ENCODE results near the gene TAB2. TPM values are rescaled to one million over a fixed set of nuclear protein-coding genes. Genes with fewer than 3 reads are reported as not detected.

TAB2 gene
- total and polyA plus RNA-seq, 9 donors = 31.2 to 67.6 (median 55.9) TPM

DNA sequence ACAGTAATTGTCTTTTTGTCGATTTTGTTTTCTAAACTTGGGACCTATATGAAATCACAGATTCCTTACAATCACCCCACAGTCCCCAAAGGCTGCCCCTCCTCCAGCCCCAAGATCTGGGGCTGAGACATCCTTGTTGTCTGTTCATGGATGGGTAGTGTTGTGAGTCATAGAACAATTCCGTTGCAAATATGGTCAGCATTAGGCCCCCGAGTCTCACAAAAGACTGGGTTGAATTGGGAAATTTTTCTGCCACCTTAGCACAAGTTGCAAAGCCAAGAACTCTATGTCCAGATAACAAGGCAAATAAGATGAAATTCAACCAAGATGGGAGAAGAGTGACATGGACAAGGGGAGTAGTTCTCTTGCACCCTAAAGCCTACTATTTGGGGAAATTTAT is 10.5 kb upstream of the TAB2 start:
- 90% methylated on average over 2 of the region's 3 CpGs for WGBS (ENCODE audit: insufficient coverage)
- H3K4me1 ChIP-seq (ENCODE audit: control insufficient read depth, insufficient read depth, low read length) = no peaks in the 10 kb centered on the region
- no peak overlapping the region for H3K4me3 ChIP-seq (ENCODE audit: low read length)
- no peaks in the 10 kb centered on the region for H3K9me3 ChIP-seq (replicated peaks; ENCODE audit: control insufficient read depth, low read depth, low read length)
- H3K27me3 ChIP-seq (ENCODE audit: control insufficient read depth, insufficient read depth, low read length) = peaks cover under 1% of the 10 kb centered on the region
- H3K27ac ChIP-seq (ENCODE audit: low read length) = no peak overlapping the region
- no peak for DNase-seq
- H3K36me3 ChIP-seq (ENCODE audit: control insufficient read depth, insufficient read depth, low read length) = no peaks in the 10 kb centered on the region

DNA sequence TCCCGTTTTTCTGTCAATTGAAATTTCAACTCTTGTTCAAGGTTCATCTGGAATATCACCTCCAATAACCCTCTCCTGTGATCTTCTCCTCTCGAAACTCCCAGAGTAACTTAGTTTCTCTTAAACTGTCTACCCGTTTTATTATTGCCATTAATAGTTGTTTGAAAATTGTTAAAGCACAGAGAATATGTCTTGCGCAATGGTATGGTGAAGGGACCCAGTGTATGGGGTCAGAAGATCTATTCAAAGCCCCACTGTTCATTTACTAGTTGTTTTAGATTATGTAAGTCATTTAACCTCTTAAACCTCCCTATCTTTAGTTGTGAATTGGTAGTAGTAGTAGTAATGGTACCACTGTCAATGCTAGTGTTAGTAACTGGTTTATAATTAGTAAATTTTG is 6.2 kb upstream of the TAB2 start:
- Histone ChIP-seq H3K4me1 (ENCODE audit: control insufficient read depth, insufficient read depth, low read length) (no peaks in the 10 kb centered on the region), H3K36me3 (ENCODE audit: control insufficient read depth, insufficient read depth, low read length) (no peaks in the 10 kb centered on the region), H3K27me3 (ENCODE audit: control insufficient read depth, insufficient read depth, low read length) (peaks cover 6% of the 10 kb centered on the region), H3K9me3 (replicated peaks; ENCODE audit: control insufficient read depth, low read depth, low read length) (no peaks in the 10 kb centered on the region), H3K27ac (ENCODE audit: low read length) (no peak overlapping the region), H3K4me3 (ENCODE audit: low read length) (no peak overlapping the region)
- no peak for DNase-seq
- WGBS (ENCODE audit: insufficient coverage) = 67% methylated on average over 1 of the region's 4 CpGs

DNA sequence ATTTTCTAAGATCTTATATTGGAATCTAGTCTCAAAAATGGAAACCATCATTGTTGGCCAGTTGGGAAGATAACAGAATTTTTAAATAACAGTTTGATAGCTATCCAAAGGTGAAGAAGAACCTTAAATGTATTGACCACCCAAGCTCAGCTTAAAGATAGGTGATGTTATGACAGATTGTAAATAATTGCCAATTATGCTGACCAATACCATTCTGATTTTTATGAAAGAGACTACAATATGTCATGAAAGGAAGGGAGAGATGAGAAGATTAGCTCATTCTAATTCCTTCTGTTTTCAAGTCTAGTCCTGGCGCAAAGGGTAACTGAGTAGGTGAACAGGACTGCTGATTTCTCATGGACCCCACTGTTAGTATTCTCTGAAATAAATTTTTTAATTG is 5.7 kb upstream of the TAB2 start:
- H3K36me3 ChIP-seq (ENCODE audit: control insufficient read depth, insufficient read depth, low read length) = no peaks in the 10 kb centered on the region
- H3K27me3 ChIP-seq (ENCODE audit: control insufficient read depth, insufficient read depth, low read length) = peaks cover 6% of the 10 kb centered on the region
- no peaks in the 10 kb centered on the region for H3K9me3 ChIP-seq (replicated peaks; ENCODE audit: control insufficient read depth, low read depth, low read length)
- no peaks in the 10 kb centered on the region for H3K4me1 ChIP-seq (ENCODE audit: control insufficient read depth, insufficient read depth, low read length)
- DNase-seq = no peak
- no peak overlapping the region for H3K4me3 ChIP-seq (ENCODE audit: low read length)
- WGBS (ENCODE audit: insufficient coverage) = no CpG with 5 or more reads among the region's 1 CpG
- H3K27ac ChIP-seq (ENCODE audit: low read length) = no peak overlapping the region

DNA sequence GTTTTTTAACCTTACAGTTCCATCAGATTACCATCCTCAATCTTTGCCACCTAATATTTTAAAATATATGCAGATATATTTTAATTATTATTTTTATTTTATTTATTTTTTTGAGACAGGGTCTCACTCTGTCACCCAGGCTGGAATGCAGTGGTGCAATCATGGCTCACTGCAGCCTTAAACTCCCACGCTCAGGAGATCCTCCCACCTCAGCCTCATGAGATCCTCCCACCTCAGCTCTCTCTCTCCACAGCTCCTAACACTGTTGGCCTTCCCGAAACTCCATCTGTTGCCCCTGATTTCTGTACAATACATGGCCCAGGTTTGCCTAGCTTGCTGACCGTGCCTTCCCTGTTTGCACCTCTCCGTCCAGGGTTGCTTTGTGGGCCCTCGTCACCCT is 4.4 kb upstream of the TAB2 start:
- no peaks in the 10 kb centered on the region for H3K4me1 ChIP-seq (ENCODE audit: control insufficient read depth, insufficient read depth, low read length)
- H3K36me3 ChIP-seq (ENCODE audit: control insufficient read depth, insufficient read depth, low read length) = no peaks in the 10 kb centered on the region
- H3K9me3 ChIP-seq (replicated peaks; ENCODE audit: control insufficient read depth, low read depth, low read length) = no peaks in the 10 kb centered on the region
- peaks cover 6% of the 10 kb centered on the region for H3K27me3 ChIP-seq (ENCODE audit: control insufficient read depth, insufficient read depth, low read length)
- no peak overlapping the region for H3K27ac ChIP-seq (ENCODE audit: low read length)
- WGBS (ENCODE audit: insufficient coverage) = 79% methylated on average over 4 of the region's 5 CpGs
- H3K4me3 ChIP-seq (ENCODE audit: low read length) = no peak overlapping the region
- DNase-seq = no peak

DNA sequence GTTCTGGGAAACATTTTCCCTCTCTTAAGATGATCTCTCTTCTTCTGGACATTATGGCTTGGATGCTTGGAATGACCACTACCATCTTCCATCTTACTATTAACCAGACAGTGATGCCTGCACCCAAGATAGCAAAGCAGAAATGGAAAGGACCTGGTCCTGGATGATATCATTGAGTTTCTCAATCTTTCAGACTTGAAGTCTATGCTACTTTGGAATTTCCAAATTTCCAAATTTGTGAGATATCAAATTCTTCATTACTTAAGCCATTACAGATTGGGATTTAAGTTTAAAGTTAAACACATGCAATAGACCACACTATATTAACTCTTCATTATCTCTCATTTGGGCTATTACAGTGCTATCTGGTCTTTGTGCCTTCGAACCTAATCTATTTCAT is 3.7 kb upstream of the TAB2 start:
- Histone ChIP-seq H3K36me3 (ENCODE audit: control insufficient read depth, insufficient read depth, low read length) (no peaks in the 10 kb centered on the region), H3K27ac (ENCODE audit: low read length) (no peak overlapping the region), H3K9me3 (replicated peaks; ENCODE audit: control insufficient read depth, low read depth, low read length) (no peaks in the 10 kb centered on the region), H3K27me3 (ENCODE audit: control insufficient read depth, insufficient read depth, low read length) (peaks cover 6% of the 10 kb centered on the region), H3K4me3 (ENCODE audit: low read length) (no peak overlapping the region), H3K4me1 (ENCODE audit: control insufficient read depth, insufficient read depth, low read length) (no peaks in the 10 kb centered on the region)
- no peak for DNase-seq
- WGBS (ENCODE audit: insufficient coverage) = 100% methylated on average over 1 of the region's 1 CpG

DNA sequence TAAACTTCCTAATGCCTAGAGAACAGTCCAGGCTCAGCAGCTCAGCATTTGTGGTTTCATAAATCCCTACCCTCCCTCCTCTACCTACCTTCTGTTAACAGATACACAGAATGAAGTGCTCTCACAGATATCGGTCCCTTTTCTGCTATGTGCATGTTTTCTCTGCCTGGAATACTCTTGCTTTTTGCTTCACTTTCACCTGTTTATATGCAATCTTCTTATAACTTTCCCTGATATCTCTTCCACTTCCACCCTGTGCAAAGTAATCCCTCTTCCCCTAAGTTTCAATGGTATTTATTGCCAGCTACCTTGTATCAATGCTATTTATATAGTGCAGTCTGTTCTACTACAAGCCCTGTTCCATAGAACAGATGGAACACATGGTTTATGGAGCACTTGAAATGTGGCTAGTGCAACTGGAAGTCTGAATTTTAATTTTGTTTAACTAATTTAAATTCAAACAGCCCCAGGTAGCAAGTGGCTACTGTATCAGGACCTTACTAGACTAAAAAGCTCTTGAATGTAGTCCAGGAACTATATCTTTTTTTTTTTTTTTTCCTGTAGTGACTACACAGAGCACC is 3.1 kb upstream of the TAB2 start:
- no peaks in the 10 kb centered on the region for H3K4me1 ChIP-seq (ENCODE audit: control insufficient read depth, insufficient read depth, low read length)
- H3K9me3 ChIP-seq (replicated peaks; ENCODE audit: control insufficient read depth, low read depth, low read length) = no peaks in the 10 kb centered on the region
- H3K4me3 ChIP-seq (ENCODE audit: low read length) = no peak overlapping the region
- DNase-seq = no peak
- 91% methylated on average over 1 of the region's 1 CpG for WGBS (ENCODE audit: insufficient coverage)
- peaks cover 6% of the 10 kb centered on the region for H3K27me3 ChIP-seq (ENCODE audit: control insufficient read depth, insufficient read depth, low read length)
- H3K36me3 ChIP-seq (ENCODE audit: control insufficient read depth, insufficient read depth, low read length) = no peaks in the 10 kb centered on the region
- no peak overlapping the region for H3K27ac ChIP-seq (ENCODE audit: low read length)

DNA sequence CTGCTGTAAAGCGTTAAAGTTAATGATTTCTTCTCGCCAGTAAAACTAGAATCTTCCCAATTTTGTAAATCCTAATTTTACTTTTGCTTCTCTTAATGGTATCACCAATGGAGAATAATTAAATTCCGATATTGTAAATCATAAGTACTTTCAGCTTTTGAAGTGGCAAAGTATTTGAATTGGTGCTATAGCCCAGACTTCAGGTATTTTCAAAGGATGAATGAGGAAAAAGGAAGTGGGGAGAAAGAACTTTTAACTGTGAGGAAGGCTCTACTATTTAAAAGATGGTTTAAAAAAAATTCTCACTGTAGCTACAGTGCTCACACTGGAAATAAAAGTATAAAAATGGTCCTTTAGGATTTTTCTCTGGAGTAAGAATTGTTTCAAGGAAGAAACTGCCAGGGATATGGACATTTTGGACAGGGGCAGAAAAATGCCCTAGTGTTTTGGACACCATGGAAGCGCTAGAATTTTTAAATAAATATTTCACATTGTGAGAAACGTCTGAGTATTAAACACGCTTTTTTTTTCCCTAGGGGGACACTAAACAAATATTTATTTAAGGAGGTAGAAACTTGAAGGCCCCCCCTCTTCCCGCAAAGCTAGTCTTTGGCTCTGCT is 1.3 kb upstream of the TAB2 start:
- H3K4me3 ChIP-seq (ENCODE audit: low read length) = peak overlapping the region; percentile 84
- no peaks in the 10 kb centered on the region for H3K36me3 ChIP-seq (ENCODE audit: control insufficient read depth, insufficient read depth, low read length)
- no peaks in the 10 kb centered on the region for H3K4me1 ChIP-seq (ENCODE audit: control insufficient read depth, insufficient read depth, low read length)
- H3K27me3 ChIP-seq (ENCODE audit: control insufficient read depth, insufficient read depth, low read length) = peaks cover 6% of the 10 kb centered on the region
- DNase-seq = no peak
- H3K9me3 ChIP-seq (replicated peaks; ENCODE audit: control insufficient read depth, low read depth, low read length) = no peaks in the 10 kb centered on the region
- WGBS (ENCODE audit: insufficient coverage) = no CpG with 5 or more reads among the region's 7 CpGs
- H3K27ac ChIP-seq (ENCODE audit: low read length) = peak overlapping the region; percentile 94

DNA sequence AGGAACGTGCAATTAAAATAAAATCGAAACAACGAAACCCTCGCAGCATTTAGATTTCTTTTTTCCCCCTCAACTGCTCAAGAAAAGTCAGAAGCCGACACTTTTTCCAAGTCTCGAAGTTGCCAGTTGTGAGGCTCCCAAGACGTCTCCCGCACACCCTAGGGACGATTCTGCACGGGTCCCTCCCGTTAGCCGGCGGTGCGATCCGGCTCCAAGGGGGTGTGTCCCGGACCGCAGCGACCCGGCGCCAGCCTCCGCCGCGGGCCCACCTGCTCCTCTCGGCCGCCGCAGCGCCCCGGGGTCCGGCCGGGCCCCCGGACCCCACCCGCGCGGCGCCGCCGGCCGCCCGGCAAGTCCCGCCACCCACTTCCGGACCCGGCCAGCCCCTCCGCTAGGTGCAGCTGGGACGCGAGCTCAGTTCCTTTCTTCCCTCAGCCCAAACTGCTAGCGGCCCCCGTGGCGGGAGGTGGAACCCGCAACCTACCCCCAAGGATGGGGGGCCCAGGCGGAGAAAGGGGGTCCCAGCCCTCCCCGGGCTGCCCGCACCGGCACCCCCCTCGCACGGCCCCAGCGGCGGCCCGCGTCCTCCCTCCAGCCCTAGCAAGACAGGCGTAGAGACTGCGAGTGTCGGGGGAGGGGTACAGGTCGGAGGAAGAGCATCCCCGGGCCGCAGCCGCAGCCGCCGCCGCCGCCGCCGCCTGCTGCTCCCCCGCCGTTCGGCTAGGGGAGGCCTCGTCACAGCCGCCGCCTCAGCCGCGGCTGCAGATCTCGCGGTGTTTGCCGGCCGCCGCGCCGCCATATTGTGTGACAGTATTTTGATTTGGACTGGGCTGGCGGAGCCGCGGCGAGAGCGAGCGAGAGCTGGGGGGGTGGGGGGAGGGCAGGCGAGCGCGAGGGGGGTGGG is 520 bp upstream of the TAB2 start:
- H3K4me1 ChIP-seq (ENCODE audit: control insufficient read depth, insufficient read depth, low read length) = no peaks in the 10 kb centered on the region
- WGBS (ENCODE audit: insufficient coverage) = under 1% methylated on average over 61 of the region's 96 CpGs
- peaks cover 5% of the 10 kb centered on the region for H3K27me3 ChIP-seq (ENCODE audit: control insufficient read depth, insufficient read depth, low read length)

DNA sequence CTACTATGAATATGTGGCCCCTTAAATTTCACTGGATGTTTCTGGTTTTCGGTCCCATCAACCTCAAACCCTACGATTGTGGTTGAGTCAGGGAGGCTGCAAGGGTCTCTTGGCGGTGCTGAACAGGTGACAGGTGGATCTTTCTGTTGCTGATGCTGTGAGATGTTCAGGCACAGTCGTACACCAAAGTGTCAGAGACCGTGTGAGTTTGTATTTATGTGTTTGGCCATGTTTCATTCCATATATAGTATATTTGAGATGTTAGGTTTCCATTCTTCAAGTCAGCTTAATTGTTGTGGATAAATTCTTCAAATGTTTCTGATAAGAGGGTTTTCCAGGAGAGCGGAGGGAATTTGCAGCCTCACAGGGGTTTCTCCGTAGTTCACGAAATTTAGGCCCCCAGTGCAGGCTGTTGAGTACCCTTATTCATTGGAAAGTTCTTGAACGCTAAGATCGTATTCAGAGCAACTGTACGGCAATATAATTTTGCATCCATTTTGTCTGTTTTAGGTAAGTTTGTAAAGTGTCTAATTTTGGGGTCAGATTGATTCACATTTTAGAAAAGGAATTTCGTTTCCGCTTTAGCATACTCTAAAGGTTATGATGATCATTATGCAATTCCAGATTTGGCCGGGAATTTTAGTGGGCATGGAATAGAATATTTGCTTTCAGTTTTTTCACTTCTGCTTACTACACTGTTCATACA is 1.2 kb downstream of the TAB2 start:
- peak; percentile 37 for DNase-seq
- Histone ChIP-seq H3K36me3 (ENCODE audit: control insufficient read depth, insufficient read depth, low read length) (no peaks in the 10 kb centered on the region), H3K4me3 (ENCODE audit: low read length) (peak overlapping the region; percentile 86), H3K9me3 (replicated peaks; ENCODE audit: control insufficient read depth, low read depth, low read length) (no peaks in the 10 kb centered on the region), H3K27me3 (ENCODE audit: control insufficient read depth, insufficient read depth, low read length) (no peaks in the 10 kb centered on the region), H3K4me1 (ENCODE audit: control insufficient read depth, insufficient read depth, low read length) (no peaks in the 10 kb centered on the region), H3K27ac (ENCODE audit: low read length) (peak overlapping the region; percentile 91)
- WGBS (ENCODE audit: insufficient coverage) = 5% methylated on average over 5 of the region's 14 CpGs

More for the DNA sequence above, 520 bp upstream of the TAB2 start:
- no peaks in the 10 kb centered on the region for H3K9me3 ChIP-seq (replicated peaks; ENCODE audit: control insufficient read depth, low read depth, low read length)
- no peaks in the 10 kb centered on the region for H3K36me3 ChIP-seq (ENCODE audit: control insufficient read depth, insufficient read depth, low read length)
- peak; percentile 98 for DNase-seq
- peak overlapping the region; percentile 86 for H3K4me3 ChIP-seq (ENCODE audit: low read length)
- H3K27ac ChIP-seq (ENCODE audit: low read length) = peak overlapping the region; percentile 94

DNA sequence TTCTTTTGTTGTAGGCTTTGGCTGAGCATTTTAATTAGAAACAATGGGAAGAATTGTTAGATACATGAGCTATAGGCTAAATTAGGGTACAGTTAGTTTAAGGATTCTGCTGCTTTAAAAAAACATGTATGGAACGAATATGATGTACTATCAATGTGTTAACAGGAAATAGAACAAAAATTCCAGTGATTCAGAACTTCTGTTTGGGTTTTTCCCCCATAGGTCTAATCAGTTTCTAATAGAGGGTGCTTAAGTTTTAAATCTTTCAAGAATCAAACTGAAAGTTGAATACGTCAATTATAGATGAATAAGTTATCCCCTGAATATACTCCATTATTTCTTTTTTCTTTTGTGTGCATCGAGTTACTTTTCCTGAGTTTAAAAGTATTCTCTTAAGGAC is 1.9 kb downstream of the TAB2 start:
- no peak for DNase-seq
- peak overlapping the region; percentile 86 for H3K4me3 ChIP-seq (ENCODE audit: low read length)
- no peaks in the 10 kb centered on the region for H3K27me3 ChIP-seq (ENCODE audit: control insufficient read depth, insufficient read depth, low read length)
- H3K4me1 ChIP-seq (ENCODE audit: control insufficient read depth, insufficient read depth, low read length) = no peaks in the 10 kb centered on the region
- H3K36me3 ChIP-seq (ENCODE audit: control insufficient read depth, insufficient read depth, low read length) = no peaks in the 10 kb centered on the region
- H3K27ac ChIP-seq (ENCODE audit: low read length) = peak overlapping the region; percentile 91
- WGBS (ENCODE audit: insufficient coverage) = no CpG with 5 or more reads among the region's 3 CpGs
- H3K9me3 ChIP-seq (replicated peaks; ENCODE audit: control insufficient read depth, low read depth, low read length) = no peaks in the 10 kb centered on the region

Data from muscle of leg (tissue), 11 donors.